GM18517 (cell line): ENCODE measurements around the gene DLST.

Source experiments
- ATAC-seq: cut with Tn5 transposase; IDR thresholded peaks from one replicate; pipeline ENCODE4 v1.9.1; 2021; ENCODE audit warnings: mild to moderate bottlenecking, moderate library complexity; ENCODE audit not compliant: unreplicated experiment

The DLST gene

DNA sequence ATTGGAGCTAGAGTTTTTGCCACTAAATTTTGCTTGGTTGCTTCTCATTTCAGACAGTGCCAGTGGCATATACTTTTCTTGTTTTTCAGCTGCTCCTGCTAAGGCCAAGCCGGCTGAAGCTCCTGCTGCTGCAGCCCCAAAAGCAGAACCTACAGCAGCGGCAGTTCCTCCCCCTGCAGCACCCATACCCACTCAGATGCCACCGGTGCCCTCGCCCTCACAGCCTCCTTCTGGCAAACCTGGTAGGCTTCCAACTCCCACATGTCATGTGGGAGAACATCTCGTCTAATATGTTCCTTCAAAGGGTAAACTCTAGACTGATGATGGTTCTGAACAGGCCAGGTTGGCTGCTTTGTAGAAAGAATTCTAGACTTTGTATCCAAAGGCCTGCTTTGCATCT is 11.0 kb downstream of the DLST start:
- ATAC-seq = no peak

GRCh38 chr14:74893614-74894091 is 11.9 kb downstream of the DLST start:
- no peak for ATAC-seq

DNA sequence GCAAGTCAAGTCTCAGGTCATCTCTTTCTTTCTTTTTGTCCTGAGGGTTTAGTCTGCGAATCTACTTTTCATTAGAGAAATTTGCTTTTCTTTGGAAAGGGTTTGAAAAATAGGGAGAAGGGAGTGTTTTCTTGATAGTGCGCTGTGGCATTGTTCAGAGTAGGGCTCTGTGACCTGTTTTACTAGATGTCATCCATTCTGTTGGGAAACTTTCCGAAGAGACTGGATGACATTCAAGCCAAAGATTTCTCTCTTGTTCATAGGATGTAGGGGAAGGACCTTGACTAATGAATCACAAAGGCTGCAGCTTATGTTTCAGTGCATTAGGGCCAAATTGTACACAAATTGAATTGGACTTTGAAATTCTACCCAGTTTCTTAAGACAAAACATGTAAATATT is 14.7 kb downstream of the DLST start:
- no peak for ATAC-seq

- no peak for ATAC-seq
Observed at GRCh38 chr14:74897642-74898041, 15.9 kb downstream of the DLST start.

DNA sequence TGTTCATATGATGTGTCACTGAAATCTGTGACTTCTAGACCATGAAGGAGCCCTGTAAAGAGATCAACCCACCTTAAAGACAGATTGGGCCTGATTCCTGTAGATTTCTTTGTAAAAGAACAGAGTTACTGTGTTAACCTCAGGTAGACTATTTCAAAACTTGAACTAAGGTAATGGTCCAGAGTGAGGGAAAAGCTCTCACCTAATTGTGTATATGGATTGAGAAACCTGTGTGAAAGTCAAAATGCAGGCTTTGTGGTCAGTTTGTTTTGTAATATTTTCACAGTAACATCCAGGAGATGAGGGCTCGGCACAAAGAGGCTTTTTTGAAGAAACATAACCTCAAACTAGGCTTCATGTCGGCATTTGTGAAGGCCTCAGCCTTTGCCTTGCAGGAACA is 16.4 kb downstream of the DLST start:
- no peak for ATAC-seq

DNA sequence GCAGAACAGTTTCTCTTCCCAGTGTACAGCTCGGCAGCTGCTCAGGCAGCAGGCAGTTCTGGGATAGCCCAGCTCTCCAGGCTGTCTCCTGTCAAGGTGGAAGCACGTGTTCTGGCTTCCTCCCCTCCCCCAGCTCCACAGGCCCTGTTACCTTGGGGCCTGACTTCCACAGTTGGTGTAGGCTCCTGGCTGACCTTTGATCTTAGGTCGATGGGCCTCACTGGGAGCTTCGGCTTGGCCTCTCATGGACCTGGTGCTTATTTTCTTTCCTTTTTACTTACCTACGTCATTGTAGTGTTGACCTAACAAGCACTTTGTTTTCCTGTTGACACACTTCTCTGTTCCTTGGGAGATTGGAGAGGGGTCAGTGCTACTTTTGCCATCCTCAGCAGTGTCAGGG is 17.0 kb downstream of the DLST start:
- ATAC-seq = no peak

DNA sequence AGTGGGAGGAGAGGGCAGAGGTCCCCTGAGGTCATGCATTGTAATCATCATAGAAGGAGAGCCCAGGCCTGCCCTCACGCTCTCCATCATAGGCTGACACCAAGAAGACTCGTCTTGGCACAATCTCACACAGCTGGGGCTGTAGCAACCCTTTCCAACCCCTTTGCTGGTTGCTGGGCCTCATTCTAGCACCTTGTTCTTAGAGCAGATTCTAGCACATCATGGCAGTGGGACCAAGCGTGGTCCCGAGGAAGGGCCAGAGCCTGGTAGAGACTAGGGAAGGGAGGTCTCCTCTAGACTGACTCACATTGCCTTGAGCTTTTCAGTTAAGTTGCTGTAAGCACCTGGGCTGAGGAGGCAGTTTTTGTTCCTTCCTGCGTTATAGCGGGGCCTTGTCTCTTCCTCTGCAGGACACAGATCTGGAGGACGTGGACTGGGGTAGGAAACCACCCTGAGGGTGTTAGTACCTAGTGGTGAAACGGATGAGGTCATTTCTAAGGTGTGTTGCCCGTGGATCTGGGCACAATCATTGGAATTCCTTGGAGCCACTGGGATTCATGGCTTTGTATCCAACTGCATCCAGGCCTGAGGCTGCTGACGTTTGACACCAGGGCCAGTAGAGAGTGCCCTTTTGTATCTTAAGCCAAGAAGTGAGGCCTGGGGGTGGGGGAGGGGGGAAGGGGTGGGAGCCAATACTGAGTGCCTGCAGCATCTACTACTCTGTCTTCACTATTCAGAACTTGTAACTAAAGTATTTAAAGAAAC is 21.4 kb downstream of the DLST start:
- no peak for ATAC-seq

- no peak for ATAC-seq
Observed at GRCh38 chr14:74904635-74905503, 23.2 kb downstream of the DLST start.

- no peak for ATAC-seq
Observed at GRCh38 chr14:74905595-74906142, 24.0 kb downstream of the DLST start.

GRCh38 chr14:74906925-74907521 is 25.3 kb downstream of the DLST start:
- no peak for ATAC-seq

- ATAC-seq = no peak
Observed at GRCh38 chr14:74907744-74908143, 26.0 kb downstream of the DLST start.

DNA sequence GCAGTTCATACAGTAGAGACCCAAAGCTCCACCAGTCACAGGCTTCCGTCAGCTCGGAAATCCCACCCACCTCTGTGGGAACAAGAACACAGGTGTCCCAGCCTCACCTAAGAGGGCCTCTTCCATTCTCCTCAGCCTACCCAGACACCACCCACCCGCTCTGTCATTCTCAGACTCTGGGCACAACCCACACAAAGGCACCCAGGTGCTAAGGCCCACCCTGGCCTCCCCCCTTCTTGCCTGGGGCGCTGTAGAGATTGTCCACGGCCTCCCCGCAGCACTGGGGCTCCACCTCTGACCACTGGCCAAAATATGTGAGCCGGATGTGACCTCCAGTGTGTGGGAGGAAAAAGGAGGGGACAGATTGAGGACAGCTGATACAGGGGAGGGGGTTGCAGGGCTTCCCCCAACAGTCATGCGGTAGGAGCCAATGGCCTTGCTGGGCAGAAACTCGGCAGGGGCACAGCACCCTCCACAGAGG is 27.2 kb downstream of the DLST start:
- ATAC-seq = no peak

- no peak for ATAC-seq
Observed at GRCh38 chr14:74909501-74909900, 27.8 kb downstream of the DLST start.

GRCh38 chr14:74909911-74910310 is 28.2 kb downstream of the DLST start:
- ATAC-seq = no peak

DNA sequence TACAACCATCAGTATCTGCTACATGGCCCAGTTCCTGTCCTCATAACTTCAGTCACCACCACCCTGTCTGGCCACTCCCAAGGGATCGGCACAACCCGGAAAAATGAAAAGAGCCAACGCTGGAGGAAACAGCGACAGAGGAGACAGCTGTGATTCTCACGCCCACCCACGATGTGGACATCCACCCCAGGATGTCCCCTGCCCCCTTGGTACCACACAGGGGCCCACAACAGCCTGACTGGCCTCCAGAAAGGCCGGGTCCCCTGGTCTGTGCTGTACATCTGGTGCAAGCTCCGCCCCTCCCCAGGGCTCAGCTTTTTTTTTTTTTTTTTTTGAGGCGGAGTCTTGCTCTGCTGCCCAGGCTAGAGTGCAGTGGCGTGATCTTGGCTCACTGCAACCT is 28.8 kb downstream of the DLST start:
- ATAC-seq = no peak

GRCh38 chr14:74911221-74911620 is 29.5 kb downstream of the DLST start:
- no peak for ATAC-seq

DNA sequence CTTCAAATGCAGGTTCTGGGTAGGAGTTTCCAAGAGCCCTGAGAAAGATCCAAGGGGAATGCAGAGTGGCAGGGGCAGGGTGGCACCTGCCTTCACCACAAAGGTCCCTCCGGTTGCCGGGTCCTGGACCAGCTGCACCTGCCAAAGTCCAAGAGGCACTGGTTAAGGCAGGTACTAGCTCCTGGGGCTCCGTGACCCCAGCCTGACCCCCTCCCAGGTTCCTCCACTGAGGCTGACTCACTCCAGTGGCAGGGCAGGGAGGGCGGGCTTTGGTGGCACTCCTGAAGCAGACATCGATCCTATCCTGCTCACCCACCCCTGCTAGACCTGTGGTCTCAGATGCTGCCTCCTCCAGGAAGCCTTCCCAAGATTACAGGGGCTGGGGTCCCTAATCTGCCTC is 30.0 kb downstream of the DLST start:
- ATAC-seq = no peak

- ATAC-seq = no peak
Observed at GRCh38 chr14:74912111-74912510, 30.4 kb downstream of the DLST start.

DNA sequence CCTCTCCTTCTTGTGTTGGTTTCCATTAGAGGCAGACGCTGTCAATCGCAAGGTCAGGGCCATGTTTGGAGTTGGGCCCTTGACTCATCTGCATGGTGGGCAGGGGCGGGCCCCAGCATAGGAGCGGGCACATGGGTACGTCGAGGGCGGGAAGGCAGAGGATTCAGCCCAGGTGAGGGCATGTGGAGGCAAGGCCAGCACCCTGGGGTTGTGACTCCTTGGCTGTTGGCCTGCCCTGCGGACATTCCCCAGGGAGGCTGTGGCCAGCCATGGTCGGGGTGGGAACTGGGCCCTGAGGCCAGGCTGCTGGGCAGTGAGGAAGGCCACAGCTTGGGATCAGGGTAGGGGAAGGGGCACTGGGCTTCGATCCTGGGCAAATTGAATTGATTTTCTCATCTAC is 31.1 kb downstream of the DLST start:
- no peak for ATAC-seq

DNA sequence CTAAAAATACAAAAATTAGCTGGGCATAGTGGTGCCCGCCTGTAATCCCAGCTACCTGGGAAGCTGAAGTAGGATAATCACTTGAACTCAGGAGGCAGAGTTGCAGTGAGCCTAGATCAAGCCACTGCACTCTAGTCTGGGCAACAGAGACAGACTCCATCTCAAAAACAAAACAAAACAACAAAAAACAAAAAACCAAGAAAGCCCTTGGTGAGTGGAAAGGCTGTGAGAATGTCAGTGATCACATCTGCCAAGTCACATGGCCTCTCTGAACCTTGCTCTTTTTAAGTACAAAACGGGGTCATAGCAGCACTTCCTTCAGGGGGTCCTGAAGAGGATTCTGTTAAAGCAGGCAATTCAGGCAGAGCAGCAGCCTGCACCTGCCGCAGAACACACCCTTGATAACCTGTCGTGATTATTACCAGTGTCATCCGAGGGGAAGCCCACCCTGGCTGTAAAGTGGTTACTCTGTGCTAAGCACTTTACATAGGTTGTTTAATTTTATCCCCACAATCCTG is 31.7 kb downstream of the DLST start:
- no peak for ATAC-seq

DNA sequence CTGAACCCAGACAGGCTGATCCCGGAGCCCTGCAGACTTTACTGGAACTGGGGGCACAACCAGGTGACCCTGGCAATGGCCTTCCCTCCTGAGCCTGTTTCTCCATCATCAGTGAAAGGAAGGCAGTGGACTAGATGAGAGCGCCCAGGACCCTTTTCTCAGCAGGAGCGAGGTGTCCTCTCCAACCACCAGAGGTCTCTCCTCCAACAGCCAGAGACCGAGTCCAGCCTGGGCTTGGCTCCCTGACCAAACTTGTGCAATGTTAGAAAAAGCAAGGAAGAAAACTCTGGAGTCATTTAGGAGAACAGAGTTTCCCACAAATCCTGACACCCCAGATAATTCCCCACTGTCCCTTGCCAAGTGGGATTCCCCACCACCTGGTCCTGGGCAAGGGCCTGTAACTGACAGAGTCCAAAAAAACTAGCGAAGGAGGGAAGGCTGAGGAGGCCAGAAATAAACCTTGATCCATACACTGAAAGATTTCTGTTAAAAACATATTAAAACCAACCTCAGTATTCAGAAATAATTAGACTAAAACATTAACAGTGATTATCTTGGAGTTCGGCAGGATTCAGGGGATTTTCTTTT is 32.4 kb downstream of the DLST start:
- ATAC-seq = no peak
